ENCODE results near the gene PEMT. TPM values are rescaled to one million over a fixed set of nuclear protein-coding genes. Genes with fewer than 3 reads are reported as not detected.

Gene PEMT
- polyA plus RNA-seq, 5 donors = 22.5 to 40.0 (median 28.3) TPM

GRCh38 chr17:17504341-17505140, 87.0 kb downstream of the PEMT start:
- no peak for DNase-seq

GRCh38 chr17:17503566-17504130, 87.9 kb downstream of the PEMT start:
- no peak for DNase-seq

GRCh38 chr17:17502741-17503565, 88.6 kb downstream of the PEMT start:
- no peak for DNase-seq

- no peak for DNase-seq
Observed at GRCh38 chr17:17500999-17501605, 90.4 kb downstream of the PEMT start.

- DNase-seq = no peak
Observed at GRCh38 chr17:17499402-17500145, 91.9 kb downstream of the PEMT start.

GRCh38 chr17:17498606-17499301, 92.8 kb downstream of the PEMT start:
- DNase-seq = no peak

GRCh38 chr17:17497845-17498520, 93.5 kb downstream of the PEMT start:
- no peak for DNase-seq

- no peak for DNase-seq
Observed at GRCh38 chr17:17497065-17497844, 94.3 kb downstream of the PEMT start.

GRCh38 chr17:17496189-17497064, 95.1 kb downstream of the PEMT start, which contains the start of gene RASD1:
TSS of gene RASD1 (minus strand) at chr17:17496395. CDS start at chr17:17496181, 214 bp downstream.
- DNase-seq = peak; percentile 85

- DNase-seq = peak in 1 of 2 donors; percentile 36
Observed at GRCh38 chr17:17495536-17496188, 95.8 kb downstream of the PEMT start.

- DNase-seq = peak; percentile 31 to 49
Observed at GRCh38 chr17:17494870-17495535, 96.5 kb downstream of the PEMT start.

- no peak for DNase-seq
Observed at GRCh38 chr17:17494499-17494869, 97.0 kb downstream of the PEMT start.

GRCh38 chr17:17493986-17494466, 97.5 kb downstream of the PEMT start:
- no peak for DNase-seq

- no peak for DNase-seq
Observed at GRCh38 chr17:17493249-17493985, 98.1 kb downstream of the PEMT start.

- DNase-seq = no peak
Observed at GRCh38 chr17:17492571-17492970, 98.9 kb downstream of the PEMT start.

GRCh38 chr17:17492085-17492484, 99.4 kb downstream of the PEMT start:
- no peak for DNase-seq
